HEK293 (cell line): ENCODE data around the gene RNF175.
A peak's percentile ranks its signal among the peaks of the same experiment; 100 is the strongest.

Experiments
- CTCF ChIA-PET: fragments of 350-600 bp; formaldehyde crosslinking; extraction: SDS; loops from one replicate; lab custom pipeline; 2021; ENCODE audit warnings: antibody characterized with exemption; lab: Yijun Ruan, JAX
- POLR2A ChIA-PET: fragments of 300-600 bp; formaldehyde crosslinking; extraction: SDS; loops from one replicate; lab custom pipeline; 2020; ENCODE audit warnings: antibody characterized with exemption, inconsistent platforms; lab: Yijun Ruan, JAX
- H3K27ac ChIP-seq: fragments of 200-500 bp; sonication (Bioruptor generic); 2 replicates; pipeline ENCODE4 v1.5.1; 2014; ENCODE audit warnings: low read depth, low read length, control low read depth, inconsistent platforms; ENCODE audit errors: extremely low read depth
- H3K36me3 ChIP-seq, 2 experiments: fragments of 200-500 bp in 1 of 2; sonication (Bioruptor generic) in 1 of 2; 1 replicate in 1 of 2; 2 replicates in 1 of 2; pipeline ENCODE4 v1.5.1; 2014 to 2017; ENCODE audit warnings: inconsistent platforms in 2 of 2, low read length in 2 of 2; ENCODE audit not compliant: control insufficient read depth in 2 of 2, insufficient read depth in 1 of 2
- H3K4me1 ChIP-seq: fragments of 200-500 bp; sonication (Bioruptor generic); 2 replicates; pipeline ENCODE4 v1.5.1; 2014; ENCODE audit warnings: mild to moderate bottlenecking, low read length, inconsistent platforms; ENCODE audit not compliant: control insufficient read depth, insufficient read depth
- H3K4me3 ChIP-seq: 2 replicates; pipeline ENCODE4 v1.5.1; 2011; ENCODE audit warnings: low read depth, mild to moderate bottlenecking, control low read depth, low read length, moderate library complexity
- H3K9me3 ChIP-seq: fragments of 200-500 bp; sonication (Bioruptor generic); 2 replicates; pipeline ENCODE4 v1.5.1; 2014; ENCODE audit warnings: low read depth, low read length, inconsistent platforms; ENCODE audit not compliant: control insufficient read depth, insufficient read depth
- GLIS1 ChIP-seq: fragments of 450-650 bp; formaldehyde crosslinking; IDR thresholded peaks from 2 replicates; pipeline ENCODE4 v1.5.1; 2016; ENCODE audit warnings: missing biosample characterization, missing genetic modification characterization
- HOXA7 ChIP-seq: sonication (generic); formaldehyde crosslinking; IDR thresholded peaks from 2 replicates; pipeline ENCODE4 v1.8.1; 2022; ENCODE audit warnings: missing genetic modification reagents, borderline replicate concordance
- MEIS1 ChIP-seq: sonication (generic); formaldehyde crosslinking; IDR thresholded peaks from 2 replicates; pipeline ENCODE4 v1.8.1; 2022; ENCODE audit warnings: missing genetic modification reagents, mild to moderate bottlenecking, borderline replicate concordance
- SP2 ChIP-seq: fragments of 450-650 bp; formaldehyde crosslinking; IDR thresholded peaks from 2 replicates; pipeline ENCODE4 v1.5.1; 2016; ENCODE audit warnings: missing biosample characterization, missing genetic modification characterization
- ZIC2 ChIP-seq: fragments of 450-650 bp; formaldehyde crosslinking; IDR thresholded peaks from 2 replicates; pipeline ENCODE4 v1.5.1; 2016; ENCODE audit warnings: missing biosample characterization, missing genetic modification characterization
- ZNF184 ChIP-seq: fragments of 450-650 bp; IDR thresholded peaks from 2 replicates; pipeline ENCODE4 v1.5.1; 2018; ENCODE audit warnings: missing biosample characterization, mild to moderate bottlenecking, missing genetic modification characterization
- ZNF23 ChIP-seq: fragments of 450-650 bp; formaldehyde crosslinking; IDR thresholded peaks from 2 replicates; pipeline ENCODE4 v1.5.1; 2016; ENCODE audit warnings: missing biosample characterization, missing genetic modification characterization, borderline replicate concordance
- ZNF48 ChIP-seq: fragments of 450-650 bp; formaldehyde crosslinking; IDR thresholded peaks from 2 replicates; pipeline ENCODE4 v1.5.1; 2016; ENCODE audit warnings: missing biosample characterization, missing genetic modification characterization
- ZNF510 ChIP-seq: fragments of 450-650 bp; formaldehyde crosslinking; IDR thresholded peaks from 2 replicates; pipeline ENCODE4 v1.5.1; 2018; ENCODE audit warnings: mild to moderate bottlenecking, missing genetic modification characterization, missing biosample characterization; ENCODE audit not compliant: insufficient replicate concordance
- ZNF555 ChIP-seq: fragments of 450-650 bp; formaldehyde crosslinking; conservative IDR thresholded peaks from 2 replicates; pipeline ENCODE4 v1.5.1; 2017; ENCODE audit warnings: missing biosample characterization, mild to moderate bottlenecking, missing genetic modification characterization, inconsistent platforms
- ZNF664 ChIP-seq: fragments of 450-650 bp; formaldehyde crosslinking; IDR thresholded peaks from 2 replicates; pipeline ENCODE4 v1.5.1; 2016; ENCODE audit warnings: missing biosample characterization, missing genetic modification characterization
- ZNF747 ChIP-seq: fragments of 450-650 bp; formaldehyde crosslinking; IDR thresholded peaks from 2 replicates; pipeline ENCODE4 v1.5.1; 2016; ENCODE audit warnings: missing biosample characterization, missing genetic modification characterization
- ZNF76 ChIP-seq: fragments of 450-650 bp; formaldehyde crosslinking; IDR thresholded peaks from 2 replicates; pipeline ENCODE4; 2016; ENCODE audit warnings: low read depth, missing biosample characterization, missing genetic modification characterization, borderline replicate concordance
- ZNF830 ChIP-seq: fragments of 450-650 bp; IDR thresholded peaks from 2 replicates; pipeline ENCODE4 v1.5.0; 2018; ENCODE audit warnings: missing biosample characterization, missing genetic modification characterization, low read depth, mild to moderate bottlenecking, moderate library complexity
- TF ChIP-seq, protein P1 (sequence below): fragments of 450-650 bp; formaldehyde crosslinking; IDR thresholded peaks from 2 replicates; pipeline ENCODE4 v1.5.1; 2016; ENCODE audit warnings: missing biosample characterization, missing genetic modification characterization
- TF ChIP-seq, protein P2 (sequence below): fragments of 450-650 bp; formaldehyde crosslinking; IDR thresholded peaks from 2 replicates; pipeline ENCODE4 v1.5.1; 2017; ENCODE audit warnings: missing biosample characterization, missing genetic modification characterization
- TF ChIP-seq, protein P3 (sequence below): fragments of 450-650 bp; formaldehyde crosslinking; IDR thresholded peaks from 2 replicates; pipeline ENCODE4 v1.5.1; 2016; ENCODE audit warnings: missing biosample characterization, missing genetic modification characterization
- TF ChIP-seq, protein P4 (sequence below): fragments of 450-650 bp; formaldehyde crosslinking; IDR thresholded peaks from 2 replicates; pipeline ENCODE4 v1.5.1; 2016; ENCODE audit warnings: missing biosample characterization, missing genetic modification characterization

RNF175 gene

DNA sequence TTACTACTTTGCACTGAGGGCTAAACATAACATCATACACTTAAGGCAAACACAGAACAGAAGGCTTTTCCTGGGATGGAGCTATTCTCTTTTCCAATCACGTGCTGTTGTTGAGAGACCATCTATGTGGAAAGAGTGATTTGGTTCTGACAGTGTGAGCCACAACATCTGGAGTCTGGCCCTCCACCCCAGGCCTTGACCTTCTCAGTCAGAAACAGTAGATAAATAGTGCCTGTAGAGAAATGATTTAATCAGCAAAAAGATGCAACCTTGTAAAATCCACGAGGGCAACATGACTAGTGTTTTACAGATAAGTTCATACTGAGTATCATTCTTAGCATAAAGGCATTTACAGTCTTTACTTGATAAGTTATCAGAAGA is 39.9 kb upstream of the RNF175 start:
- H3K27ac ChIP-seq = no peak overlapping the region
- POLR2A ChIA-PET = no interaction called here
- CTCF ChIA-PET = no interaction called here

DNA sequence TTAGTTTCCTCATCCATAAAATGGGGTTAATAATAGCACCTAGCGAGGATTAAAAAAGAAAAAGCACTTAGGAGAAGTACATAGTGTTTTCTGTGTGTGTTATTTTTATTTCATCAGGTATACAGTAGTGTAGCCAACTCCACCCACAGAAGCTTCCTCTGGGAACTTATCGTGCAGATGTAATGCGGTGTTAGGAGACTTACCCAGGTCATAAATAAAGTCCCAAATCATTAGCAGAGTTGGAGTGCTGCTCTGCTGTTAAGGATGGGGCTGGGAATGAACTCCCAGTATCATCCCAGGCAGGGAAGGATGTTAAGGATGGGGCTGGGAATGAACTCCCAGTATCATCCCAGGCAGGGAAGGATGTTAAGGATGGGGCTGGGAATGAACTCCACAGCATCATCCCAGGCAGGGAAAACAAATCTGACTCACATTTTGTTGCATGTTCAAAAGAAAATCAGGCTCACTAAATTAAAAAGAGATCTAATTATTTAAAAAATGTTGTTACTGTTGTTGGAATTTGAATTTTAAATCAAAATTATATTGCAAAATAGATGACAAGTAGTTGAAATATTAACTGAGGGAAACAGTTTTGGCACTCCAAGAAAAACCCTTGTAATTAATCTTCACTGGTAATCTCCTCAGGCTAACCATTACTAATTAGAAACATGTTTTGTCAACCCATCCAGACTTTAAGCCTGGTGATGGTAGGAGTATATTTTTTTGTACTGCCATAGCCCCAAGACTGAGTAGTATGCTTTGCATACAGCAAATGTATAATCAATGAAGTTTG is 39.3 kb upstream of the RNF175 start:
- Histone ChIP-seq H3K36me3 (no peaks in the 10 kb centered on the region), H3K4me3 (no peak overlapping the region), H3K9me3 (no peaks in the 10 kb centered on the region), H3K4me1 (peaks cover 12% of the 10 kb centered on the region)
- CTCF ChIA-PET = no interaction called here
- TF ChIP-seq HOXA7 (CRISPR knock-in tag) = no peak
- TF ChIP-seq ZNF555 (tag by site-specific recombination) = no peak
- no peak for TF ChIP-seq ZNF510 (tag by site-specific recombination)
- TF ChIP-seq GLIS1 (tag by site-specific recombination) = no peak
- no peak for TF ChIP-seq ZNF664 (tag by site-specific recombination)
- TF ChIP-seq SP2 (tag by site-specific recombination) = no peak
- TF ChIP-seq ZNF76 (tag by site-specific recombination) = no peak
- TF ChIP-seq ZNF830 = no peak
- no peak for TF ChIP-seq ZNF23 (tag by site-specific recombination)
- TF ChIP-seq, protein P1, sequence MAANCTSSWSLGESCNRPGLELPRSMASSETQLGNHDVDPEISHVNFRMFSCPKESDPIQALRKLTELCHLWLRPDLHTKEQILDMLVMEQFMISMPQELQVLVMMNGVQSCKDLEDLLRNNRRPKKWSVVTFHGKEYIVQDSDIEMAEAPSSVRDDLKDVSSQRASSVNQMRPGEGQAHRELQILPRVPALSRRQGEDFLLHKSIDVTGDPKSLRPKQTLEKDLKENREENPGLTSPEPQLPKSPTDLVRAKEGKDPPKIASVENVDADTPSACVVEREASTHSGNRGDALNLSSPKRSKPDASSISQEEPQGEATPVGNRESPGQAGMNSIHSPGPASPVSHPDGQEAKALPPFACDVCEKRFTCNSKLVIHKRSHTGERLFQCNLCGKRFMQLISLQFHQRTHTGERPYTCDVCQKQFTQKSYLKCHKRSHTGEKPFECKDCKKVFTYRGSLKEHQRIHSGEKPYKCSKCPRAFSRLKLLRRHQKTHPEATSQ (tag by site-specific recombination) = no peak
- TF ChIP-seq, protein P2, sequence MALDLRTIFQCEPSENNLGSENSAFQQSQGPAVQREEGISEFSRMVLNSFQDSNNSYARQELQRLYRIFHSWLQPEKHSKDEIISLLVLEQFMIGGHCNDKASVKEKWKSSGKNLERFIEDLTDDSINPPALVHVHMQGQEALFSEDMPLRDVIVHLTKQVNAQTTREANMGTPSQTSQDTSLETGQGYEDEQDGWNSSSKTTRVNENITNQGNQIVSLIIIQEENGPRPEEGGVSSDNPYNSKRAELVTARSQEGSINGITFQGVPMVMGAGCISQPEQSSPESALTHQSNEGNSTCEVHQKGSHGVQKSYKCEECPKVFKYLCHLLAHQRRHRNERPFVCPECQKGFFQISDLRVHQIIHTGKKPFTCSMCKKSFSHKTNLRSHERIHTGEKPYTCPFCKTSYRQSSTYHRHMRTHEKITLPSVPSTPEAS (tag by site-specific recombination) = no peak
- no peak for TF ChIP-seq ZNF747 (tag by site-specific recombination)
- TF ChIP-seq, all 188 proteins: peak for 0
- POLR2A ChIA-PET = no interaction called here
- no peak overlapping the region for H3K27ac ChIP-seq

More for the DNA sequence above, 39.9 kb upstream of the RNF175 start:
- TF ChIP-seq ZIC2 (tag by site-specific recombination) = peak; percentile 28; the same call in 1 of the 2 replicates
- TF ChIP-seq MEIS1 (CRISPR knock-in tag) = no peak
- no peak for TF ChIP-seq ZNF48 (tag by site-specific recombination)
- no peaks in the 10 kb centered on the region for H3K9me3 ChIP-seq
- H3K36me3 ChIP-seq = no peaks in the 10 kb centered on the region
- H3K4me1 ChIP-seq = peaks cover 6% of the 10 kb centered on the region; the same call in 1 of the 2 replicates
- H3K4me3 ChIP-seq = no peak overlapping the region

DNA sequence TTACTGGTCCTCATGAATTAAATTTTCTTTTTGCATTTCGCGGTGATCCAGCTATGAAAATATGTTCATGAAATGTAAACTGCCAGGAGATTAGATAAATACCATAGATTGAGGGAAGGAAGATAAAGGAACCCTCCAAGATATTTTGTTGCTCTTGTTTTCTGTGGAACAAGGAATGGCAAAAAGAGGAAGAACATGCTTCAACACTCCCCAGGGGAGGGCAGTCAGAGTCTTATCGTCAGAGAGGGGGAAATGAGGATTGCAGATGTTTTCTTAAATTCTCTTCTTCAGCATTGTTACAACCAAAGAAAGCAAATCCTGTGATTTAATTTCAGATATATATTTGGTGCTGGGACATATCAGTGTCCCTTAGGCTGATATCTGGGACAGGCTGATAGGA is 38.6 kb upstream of the RNF175 start:
- Histone ChIP-seq H3K4me3 (no peak overlapping the region), H3K9me3 (no peaks in the 10 kb centered on the region), H3K36me3 (no peaks in the 10 kb centered on the region), H3K4me1 (peaks cover 17% of the 10 kb centered on the region), H3K27ac (no peak overlapping the region)
- ChIA-PET POLR2A (no interaction called here), CTCF (no interaction called here)
- TF ChIP-seq, protein P3, sequence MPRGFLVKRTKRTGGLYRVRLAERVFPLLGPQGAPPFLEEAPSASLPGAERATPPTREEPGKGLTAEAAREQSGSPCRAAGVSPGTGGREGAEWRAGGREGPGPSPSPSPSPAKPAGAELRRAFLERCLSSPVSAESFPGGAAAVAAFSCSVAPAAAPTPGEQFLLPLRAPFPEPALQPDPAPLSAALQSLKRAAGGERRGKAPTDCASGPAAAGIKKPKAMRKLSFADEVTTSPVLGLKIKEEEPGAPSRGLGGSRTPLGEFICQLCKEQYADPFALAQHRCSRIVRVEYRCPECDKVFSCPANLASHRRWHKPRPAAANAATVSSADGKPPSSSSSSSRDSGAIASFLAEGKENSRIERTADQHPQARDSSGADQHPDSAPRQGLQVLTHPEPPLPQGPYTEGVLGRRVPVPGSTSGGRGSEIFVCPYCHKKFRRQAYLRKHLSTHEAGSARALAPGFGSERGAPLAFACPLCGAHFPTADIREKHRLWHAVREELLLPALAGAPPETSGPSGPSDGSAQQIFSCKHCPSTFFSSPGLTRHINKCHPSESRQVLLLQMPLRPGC (tag by site-specific recombination) = no peak
- no peak for TF ChIP-seq ZNF184 (tag by site-specific recombination)
- TF ChIP-seq, protein P4, sequence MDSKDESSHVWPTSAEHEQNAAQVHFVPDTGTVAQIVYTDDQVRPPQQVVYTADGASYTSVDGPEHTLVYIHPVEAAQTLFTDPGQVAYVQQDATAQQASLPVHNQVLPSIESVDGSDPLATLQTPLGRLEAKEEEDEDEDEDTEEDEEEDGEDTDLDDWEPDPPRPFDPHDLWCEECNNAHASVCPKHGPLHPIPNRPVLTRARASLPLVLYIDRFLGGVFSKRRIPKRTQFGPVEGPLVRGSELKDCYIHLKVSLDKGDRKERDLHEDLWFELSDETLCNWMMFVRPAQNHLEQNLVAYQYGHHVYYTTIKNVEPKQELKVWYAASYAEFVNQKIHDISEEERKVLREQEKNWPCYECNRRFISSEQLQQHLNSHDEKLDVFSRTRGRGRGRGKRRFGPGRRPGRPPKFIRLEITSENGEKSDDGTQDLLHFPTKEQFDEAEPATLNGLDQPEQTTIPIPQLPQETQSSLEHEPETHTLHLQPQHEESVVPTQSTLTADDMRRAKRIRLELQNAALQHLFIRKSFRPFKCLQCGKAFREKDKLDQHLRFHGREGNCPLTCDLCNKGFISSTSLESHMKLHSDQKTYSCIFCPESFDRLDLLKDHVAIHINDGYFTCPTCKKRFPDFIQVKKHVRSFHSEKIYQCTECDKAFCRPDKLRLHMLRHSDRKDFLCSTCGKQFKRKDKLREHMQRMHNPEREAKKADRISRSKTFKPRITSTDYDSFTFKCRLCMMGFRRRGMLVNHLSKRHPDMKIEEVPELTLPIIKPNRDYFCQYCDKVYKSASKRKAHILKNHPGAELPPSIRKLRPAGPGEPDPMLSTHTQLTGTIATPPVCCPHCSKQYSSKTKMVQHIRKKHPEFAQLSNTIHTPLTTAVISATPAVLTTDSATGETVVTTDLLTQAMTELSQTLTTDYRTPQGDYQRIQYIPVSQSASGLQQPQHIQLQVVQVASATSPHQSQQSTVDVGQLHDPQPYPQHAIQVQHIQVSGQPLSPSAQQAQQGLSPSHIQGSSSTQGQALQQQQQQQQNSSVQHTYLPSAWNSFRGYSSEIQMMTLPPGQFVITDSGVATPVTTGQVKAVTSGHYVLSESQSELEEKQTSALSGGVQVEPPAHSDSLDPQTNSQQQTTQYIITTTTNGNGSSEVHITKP (tag by site-specific recombination) = no peak
